Stimulated activated CD4-positive, alpha-beta T cell treated with anti-CD3 and anti-CD28 coated beads, Interleukin-12 subunit alpha, Interleukin-12 subunit beta, amount 100 ng/mL, for 48 hours (primary cell): Measurements from ENCODE around the gene TRIM61.
"Not testable (repeated sequence)": the region's sequence is repeated elsewhere in the genome, so short reads cannot be mapped to it uniquely, and the experiment has no call there.

Experiments used
- DNase-seq, 3 donors: peaks; one replicate each; pipeline ENCODE4 v3.0.0-alpha.2; 2020; ENCODE audit warnings: low read depth in 2 of 3, low spot score in 1 of 3

TRIM61 gene

GRCh38 chr4:164956766-164957643 lies 20.5 kb downstream of the TRIM61 start:
- DNase-seq: peak; percentile 54 to 75 (median 66)

- no peak for DNase-seq
Measured at GRCh38 chr4:164955107-164955805, 22.2 kb downstream of the TRIM61 start.

- no peak for DNase-seq
Measured at GRCh38 chr4:164952551-164952950, 24.9 kb downstream of the TRIM61 start.

- no peak for DNase-seq
Measured at GRCh38 chr4:164949448-164950143, 27.9 kb downstream of the TRIM61 start.

GRCh38 chr4:164948975-164949374 lies 28.5 kb downstream of the TRIM61 start:
- no peak for DNase-seq

DNA sequence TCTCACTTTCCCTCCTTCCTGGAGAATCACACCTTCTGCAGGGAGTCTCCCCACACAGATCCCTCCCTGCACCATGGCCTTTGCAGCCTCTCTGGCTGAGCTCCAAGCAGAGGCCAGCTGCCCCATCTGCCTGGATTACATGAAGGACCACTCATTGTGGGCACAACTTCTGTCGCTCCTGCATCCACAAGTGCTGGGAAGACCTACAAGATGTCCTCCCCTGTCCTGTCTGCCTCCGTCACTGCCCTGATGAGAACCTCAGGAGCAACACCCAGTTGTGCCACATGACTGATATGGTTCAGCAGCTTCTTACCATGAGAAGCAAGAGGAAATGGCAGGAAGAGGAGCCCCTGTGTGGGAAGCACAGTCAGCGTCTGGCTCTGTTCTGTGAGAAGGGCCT lies 29.5 kb downstream of the TRIM61 start:
- DNase-seq: not testable (repeated sequence)

DNA sequence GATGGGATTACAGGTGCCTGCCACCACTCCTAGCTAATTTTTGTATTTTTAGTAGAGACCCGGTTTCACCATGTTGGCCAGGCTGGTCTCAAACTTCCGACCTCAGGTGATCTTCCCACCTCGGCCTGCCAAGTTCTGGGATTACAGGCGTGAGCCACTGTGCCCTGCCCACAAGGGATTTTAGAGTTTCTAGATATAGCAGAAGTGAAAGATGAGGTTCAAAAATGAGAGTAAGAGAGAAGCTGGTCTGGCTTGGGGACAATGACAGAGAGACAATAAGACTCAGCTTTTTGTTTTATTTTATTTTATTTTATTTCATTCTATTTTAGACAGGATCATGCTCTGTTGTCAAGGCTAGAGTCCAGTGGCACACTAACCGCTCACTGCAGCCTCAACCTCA lies 30.6 kb downstream of the TRIM61 start:
- no peak for DNase-seq

DNA sequence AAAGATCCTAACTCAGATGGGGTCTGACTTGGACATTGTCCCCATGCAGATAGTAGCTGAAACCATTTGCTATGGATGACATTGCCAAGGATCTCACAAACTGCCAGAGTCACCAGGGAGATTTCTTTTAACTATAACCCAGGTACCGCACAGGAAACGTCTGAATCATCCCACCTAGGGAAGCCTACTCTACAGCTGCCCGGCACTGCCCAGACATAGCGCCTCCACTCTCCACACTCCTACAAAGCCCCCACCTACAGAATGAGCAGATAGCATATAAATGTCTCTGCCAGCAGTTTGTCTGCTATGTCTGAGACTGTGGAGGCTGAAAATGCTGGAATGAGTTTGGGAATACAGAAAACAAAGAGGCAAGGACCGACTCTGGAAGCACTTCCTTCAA lies 32.3 kb downstream of the TRIM61 start:
- no peak for DNase-seq

GRCh38 chr4:164943192-164943591 lies 34.3 kb downstream of the TRIM61 start:
- no peak for DNase-seq

GRCh38 chr4:164937576-164938270 lies 39.7 kb downstream of the TRIM61 start:
- DNase-seq: no peak

DNA sequence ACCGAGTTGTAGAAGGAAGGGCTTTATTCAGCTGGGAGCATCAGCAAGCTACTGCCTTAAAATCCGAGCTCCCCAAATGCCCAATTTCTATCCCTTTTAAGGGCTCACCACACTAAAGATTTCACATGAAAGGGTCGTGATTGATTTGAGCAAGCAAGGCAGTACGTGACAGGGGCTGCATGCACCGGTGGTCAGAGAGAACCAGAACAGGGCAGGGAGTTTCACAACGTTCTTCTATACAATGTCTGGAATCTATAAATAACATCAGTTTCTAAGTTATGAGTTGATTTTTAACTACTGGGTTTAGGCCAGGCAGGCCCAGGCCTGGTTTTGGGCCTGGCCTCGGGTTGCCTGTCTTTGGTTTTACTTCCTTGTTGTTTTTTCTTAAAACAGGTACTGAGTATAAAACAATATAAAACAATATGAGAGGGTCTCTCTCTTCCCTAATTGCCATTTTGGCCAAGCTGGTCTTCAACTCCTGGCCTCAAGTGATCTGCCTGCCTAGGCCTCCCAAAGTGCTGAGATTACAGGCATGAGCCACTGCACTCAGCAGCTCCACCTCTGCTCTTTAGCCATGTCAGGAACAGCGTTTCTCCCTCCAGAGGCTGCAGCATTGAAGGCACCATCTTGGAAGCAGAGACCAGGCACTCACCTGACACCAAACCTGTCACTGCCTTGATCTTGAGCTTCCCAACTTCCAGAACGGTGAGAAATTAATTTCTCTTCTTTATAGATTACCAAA lies 41.4 kb downstream of the TRIM61 start:
- not testable (repeated sequence) for DNase-seq

- DNase-seq: no peak
Measured at GRCh38 chr4:164935363-164935762, 42.1 kb downstream of the TRIM61 start.

DNA sequence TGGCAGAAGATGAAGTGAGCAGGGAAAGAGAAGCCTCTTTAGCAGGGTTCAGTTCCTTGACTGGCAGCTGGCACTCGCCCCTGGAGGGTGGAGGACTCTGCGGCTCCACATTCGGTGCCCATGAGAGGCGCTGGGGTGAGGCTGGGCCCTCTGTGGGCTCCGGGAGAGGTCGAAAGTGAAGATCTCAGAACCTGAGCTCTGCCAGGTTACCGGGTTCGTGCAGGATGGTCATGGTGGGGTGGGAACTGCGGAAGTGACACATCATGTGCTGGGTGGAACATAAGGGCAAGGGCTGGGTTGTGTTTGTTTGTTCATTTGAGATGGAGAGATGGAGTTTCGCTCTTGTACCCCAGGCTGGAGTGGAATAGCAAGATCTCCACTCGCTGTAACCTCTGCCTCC lies 44.2 kb downstream of the TRIM61 start:
- no peak for DNase-seq

DNA sequence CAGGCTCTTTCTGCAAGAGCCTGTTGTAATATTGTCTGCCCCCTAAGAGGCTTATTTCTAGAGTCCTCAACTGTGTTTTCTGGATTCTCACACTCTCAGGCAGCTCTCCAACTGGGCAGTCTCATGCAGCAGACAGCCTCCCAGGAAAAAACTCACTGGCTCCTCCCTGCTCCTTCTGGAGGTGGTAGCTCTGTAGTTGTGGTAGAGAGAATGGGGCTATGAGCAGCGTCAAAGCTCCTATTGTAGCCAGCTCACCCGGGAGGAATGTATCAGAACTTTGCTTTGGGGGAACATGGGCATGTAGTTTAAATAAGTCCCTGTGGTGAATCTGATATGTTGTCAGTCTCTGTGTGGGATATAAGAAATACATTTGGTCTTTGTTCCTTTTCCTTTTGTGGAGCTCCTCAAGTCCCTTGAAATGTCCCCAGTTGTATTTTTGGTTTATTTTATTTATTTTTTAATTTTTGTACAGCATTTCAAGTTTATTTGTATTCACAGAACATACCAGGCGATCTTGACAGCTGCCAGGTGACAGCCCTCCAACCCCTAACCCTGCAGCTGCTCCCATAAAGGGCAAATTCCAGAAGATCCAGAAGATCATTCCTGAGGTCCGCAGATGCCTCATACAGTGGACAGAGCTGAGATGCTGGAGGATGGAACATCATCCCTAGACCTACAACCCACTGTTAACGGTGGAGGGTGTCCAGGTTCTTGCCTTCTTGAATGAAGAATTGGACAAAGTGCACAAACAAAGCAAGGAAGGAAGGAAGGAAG lies 45.7 kb downstream of the TRIM61 start:
- DNase-seq: no peak

DNA sequence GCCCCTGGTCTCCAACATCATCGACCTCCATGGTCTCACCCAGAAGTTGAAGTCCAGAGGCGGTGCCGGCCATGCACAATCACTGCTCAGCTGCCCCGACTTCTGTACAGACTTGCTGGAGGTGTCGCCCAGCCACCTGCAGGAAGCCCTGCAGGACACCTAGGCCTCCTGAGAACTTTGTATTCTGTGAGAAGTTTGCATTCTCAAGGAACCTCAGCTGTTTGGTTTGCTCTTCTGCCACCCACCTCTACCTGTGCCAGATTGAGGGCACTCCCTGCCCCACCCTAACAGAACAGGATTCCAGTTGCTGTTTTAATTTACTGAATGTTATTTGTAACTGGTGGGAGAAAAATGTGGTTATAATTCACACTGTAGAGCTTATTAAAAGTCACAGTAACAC lies 46.8 kb downstream of the TRIM61 start:
- no peak for DNase-seq

DNA sequence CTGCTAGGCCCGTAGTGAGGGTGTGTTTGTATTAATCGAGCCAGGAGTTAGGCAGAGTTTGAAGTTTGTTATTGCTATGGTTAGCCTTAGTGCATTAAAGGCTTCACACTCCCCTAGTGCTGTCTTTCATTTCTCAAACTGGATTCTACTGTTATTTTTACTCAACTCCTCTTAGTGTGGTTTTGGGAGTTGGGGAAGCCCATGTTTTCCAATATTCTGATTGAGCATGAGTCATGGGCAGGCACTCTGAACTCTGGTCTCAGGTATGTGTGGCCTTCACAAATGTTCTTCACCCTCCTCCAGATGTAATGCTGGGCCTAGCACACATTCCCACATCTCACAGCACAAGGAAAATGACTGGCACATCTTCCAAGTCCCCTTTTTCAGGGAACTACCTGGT lies 50.4 kb downstream of the TRIM61 start:
- not testable (repeated sequence) for DNase-seq

- DNase-seq: no peak
Measured at GRCh38 chr4:164926301-164926700, 51.2 kb downstream of the TRIM61 start.

DNA sequence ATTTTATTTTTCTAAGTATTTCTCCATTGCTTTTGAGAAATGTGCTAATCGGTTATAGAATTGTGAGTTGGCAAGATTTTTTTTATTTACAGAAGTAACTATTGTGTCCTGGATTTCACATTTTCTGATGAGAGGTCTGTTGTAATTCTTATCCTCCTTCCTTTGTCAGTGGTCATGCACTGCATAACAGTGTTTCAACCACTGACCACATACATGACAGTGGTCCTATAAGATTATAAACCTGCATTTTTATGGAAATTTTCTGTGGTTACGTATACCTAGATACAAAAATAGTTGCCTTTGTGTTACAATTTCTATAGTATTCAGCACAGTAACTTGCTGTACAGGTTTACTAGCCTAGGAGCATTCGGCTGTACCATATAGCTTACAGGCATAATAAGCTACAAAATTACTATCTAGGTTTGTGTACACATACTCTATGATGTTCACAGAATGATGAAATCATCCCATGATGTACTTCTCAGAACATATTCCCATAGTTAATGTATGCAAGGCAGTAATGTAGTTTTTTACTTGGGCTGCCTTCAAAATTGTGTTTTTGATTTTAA lies 52.7 kb downstream of the TRIM61 start:
- DNase-seq: no peak

GRCh38 chr4:164918956-164919355 lies 58.5 kb downstream of the TRIM61 start:
- DNase-seq: no peak
